ENCODE results near the gene HAL.

The HAL gene

GRCh38 chr12:95995238-95996031, 709 bp downstream of the HAL start:
- DNase-seq (ENCODE audit: low read depth), result no peak
- H3K4me3 ChIP-seq (ENCODE audit: low read depth, low read length), result no peak overlapping the region
- TF ChIP-seq, protein P1, sequence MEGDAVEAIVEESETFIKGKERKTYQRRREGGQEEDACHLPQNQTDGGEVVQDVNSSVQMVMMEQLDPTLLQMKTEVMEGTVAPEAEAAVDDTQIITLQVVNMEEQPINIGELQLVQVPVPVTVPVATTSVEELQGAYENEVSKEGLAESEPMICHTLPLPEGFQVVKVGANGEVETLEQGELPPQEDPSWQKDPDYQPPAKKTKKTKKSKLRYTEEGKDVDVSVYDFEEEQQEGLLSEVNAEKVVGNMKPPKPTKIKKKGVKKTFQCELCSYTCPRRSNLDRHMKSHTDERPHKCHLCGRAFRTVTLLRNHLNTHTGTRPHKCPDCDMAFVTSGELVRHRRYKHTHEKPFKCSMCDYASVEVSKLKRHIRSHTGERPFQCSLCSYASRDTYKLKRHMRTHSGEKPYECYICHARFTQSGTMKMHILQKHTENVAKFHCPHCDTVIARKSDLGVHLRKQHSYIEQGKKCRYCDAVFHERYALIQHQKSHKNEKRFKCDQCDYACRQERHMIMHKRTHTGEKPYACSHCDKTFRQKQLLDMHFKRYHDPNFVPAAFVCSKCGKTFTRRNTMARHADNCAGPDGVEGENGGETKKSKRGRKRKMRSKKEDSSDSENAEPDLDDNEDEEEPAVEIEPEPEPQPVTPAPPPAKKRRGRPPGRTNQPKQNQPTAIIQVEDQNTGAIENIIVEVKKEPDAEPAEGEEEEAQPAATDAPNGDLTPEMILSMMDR (IDR thresholded peaks at IDR 0.05; ENCODE audit: control insufficient read depth, extremely low read depth, insufficient read depth), result no peak

GRCh38 chr12:95994476-95994875, 1.7 kb downstream of the HAL start:
- H3K4me3 ChIP-seq (ENCODE audit: low read depth, low read length), result no peak overlapping the region
- TF ChIP-seq, protein P1 (IDR thresholded peaks at IDR 0.05; ENCODE audit: control insufficient read depth, extremely low read depth, insufficient read depth), result no peak

DNA sequence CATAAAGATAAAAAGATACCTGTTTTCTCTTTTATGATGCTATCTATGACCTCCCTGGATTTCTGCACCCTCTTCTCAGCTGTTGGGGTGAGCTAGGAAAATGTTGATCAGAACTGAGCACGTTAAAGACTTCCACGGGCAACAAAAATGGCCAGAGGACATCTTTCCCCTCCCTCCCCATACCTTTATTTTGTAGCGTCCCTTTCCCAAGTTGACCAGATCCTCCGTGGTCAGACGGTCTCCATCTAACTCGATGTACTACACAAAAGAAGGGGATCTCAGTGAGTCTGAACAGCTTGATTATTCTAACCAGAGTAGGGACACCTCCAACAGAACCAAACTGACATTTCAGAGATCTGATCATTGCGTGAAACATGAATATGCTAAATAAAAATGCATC, 2.2 kb downstream of the HAL start:
- TF ChIP-seq, protein P1 (IDR thresholded peaks at IDR 0.05; ENCODE audit: control insufficient read depth, extremely low read depth, insufficient read depth), result no peak
- DNase-seq (ENCODE audit: low read depth), result no peak
- no peak overlapping the region for H3K4me3 ChIP-seq (ENCODE audit: low read depth, low read length)

More at GRCh38 chr12:95994476-95994875, 1.7 kb downstream of the HAL start:
- no peak for DNase-seq (ENCODE audit: low read depth)

DNA sequence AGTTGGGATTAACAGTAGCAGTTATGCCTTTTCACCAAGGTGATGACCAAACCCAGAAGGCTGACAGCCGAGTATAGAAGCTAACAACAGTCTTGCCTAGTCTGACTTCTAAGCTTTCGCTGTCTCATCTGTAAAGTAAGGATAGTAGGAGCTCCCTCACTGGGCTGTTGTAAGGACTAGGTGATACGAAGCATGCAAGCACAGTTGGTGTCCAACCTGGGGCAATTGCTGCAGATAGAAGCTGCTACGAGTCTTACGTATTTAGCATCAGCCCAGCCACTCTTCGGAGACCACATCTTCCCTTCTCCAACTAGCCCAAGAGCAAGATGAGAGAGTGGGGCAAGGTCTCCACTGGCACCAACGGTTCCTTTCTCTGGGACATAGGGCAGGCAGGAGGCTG, 6.0 kb downstream of the HAL start:
- TF ChIP-seq, protein P1 (IDR thresholded peaks at IDR 0.05; ENCODE audit: control insufficient read depth, extremely low read depth, insufficient read depth), result no peak
- DNase-seq (ENCODE audit: low read depth), result no peak

DNA sequence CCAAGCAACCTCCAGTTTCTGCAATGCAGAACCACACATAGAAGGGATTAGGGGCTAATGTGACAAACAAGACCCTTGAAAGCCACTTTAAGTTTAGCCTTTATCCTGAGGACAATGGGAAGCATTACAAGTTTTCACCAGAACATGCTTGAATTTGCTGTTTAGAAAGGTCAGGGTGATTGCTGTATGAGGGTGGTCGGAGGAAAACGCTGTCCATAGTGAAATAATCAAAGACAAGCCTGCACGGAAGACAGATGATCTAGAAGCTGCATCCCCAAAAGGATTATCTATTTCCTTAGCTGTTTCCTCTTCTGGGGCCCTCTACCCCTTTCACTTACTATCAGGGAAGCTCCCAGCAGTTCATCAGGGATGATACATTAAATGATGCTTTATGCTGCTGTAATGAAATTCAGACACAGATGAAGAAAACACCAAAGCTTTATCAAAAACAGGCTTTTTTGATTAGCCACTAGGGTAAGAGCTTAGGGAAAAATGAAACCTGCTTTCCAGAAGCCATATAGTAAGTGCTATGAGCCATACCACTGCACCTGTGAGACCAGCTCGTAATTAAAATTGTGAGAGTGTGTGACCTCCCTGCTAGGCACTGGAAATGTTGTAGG, 6.5 kb downstream of the HAL start:
- TF ChIP-seq, protein P1 (IDR thresholded peaks at IDR 0.05; ENCODE audit: control insufficient read depth, extremely low read depth, insufficient read depth), result no peak
- DNase-seq (ENCODE audit: low read depth), result no peak
- H3K4me3 ChIP-seq (ENCODE audit: low read depth, low read length), result no peak overlapping the region

More for the DNA sequence above, 6.0 kb downstream of the HAL start:
- no peak overlapping the region for H3K4me3 ChIP-seq (ENCODE audit: low read depth, low read length)

GRCh38 chr12:95988506-95989275, 7.5 kb downstream of the HAL start:
- no peak overlapping the region for H3K4me3 ChIP-seq (ENCODE audit: low read depth, low read length)
- DNase-seq (ENCODE audit: low read depth), result no peak
- TF ChIP-seq, protein P1 (IDR thresholded peaks at IDR 0.05; ENCODE audit: control insufficient read depth, extremely low read depth, insufficient read depth), result no peak

All from LNCaP clone FGC (cell line).